ENCODE results near the gene PIN1. TPM values are rescaled to one million over a fixed set of nuclear protein-coding genes. Genes with fewer than 3 reads are reported as not detected.

Gene PIN1
- total and polyA plus RNA-seq, 7 donors: 49.6 to 81.1 (median 63.9) TPM

GRCh38 chr19:9857920-9858746, 23.0 kb downstream of the PIN1 start:
- TF ChIP-seq CTCF (IDR thresholded peaks at IDR 0.05): no peak
- Histone ChIP-seq H3K27ac (no peak overlapping the region), H3K27me3 (ENCODE audit: insufficient read depth in 3 of 3, low read length in 2 of 3) (no peaks in the 10 kb centered on the region), H3K9me3 (no peaks in the 10 kb centered on the region), H3K36me3 (ENCODE audit: insufficient read depth in 1 of 2, low read depth in 1 of 2) (no peaks in the 10 kb centered on the region), H3K4me1 (no peaks in the 10 kb centered on the region), H3K4me3 (no peak overlapping the region)
- ATAC-seq (no peak), DNase-seq (no peak)
- intact Hi-C loops (cut with DNase I): no loop called here
- WGBS, 3 donors: 81 to 88% (median 82%) methylated on average over 10 of the region's 10 CpGs

GRCh38 chr19:9858766-9859165, 23.6 kb downstream of the PIN1 start:
- Histone ChIP-seq H3K4me3 (no peak overlapping the region), H3K4me1 (no peaks in the 10 kb centered on the region), H3K27ac (no peak overlapping the region), H3K27me3 (ENCODE audit: insufficient read depth in 3 of 3, low read length in 2 of 3) (no peaks in the 10 kb centered on the region), H3K36me3 (ENCODE audit: insufficient read depth in 1 of 2, low read depth in 1 of 2) (no peaks in the 10 kb centered on the region), H3K9me3 (no peaks in the 10 kb centered on the region)
- no peak for TF ChIP-seq CTCF (IDR thresholded peaks at IDR 0.05)
- intact Hi-C loops (cut with DNase I): no loop called here
- ATAC-seq (no peak), DNase-seq (no peak)

GRCh38 chr19:9860407-9860806, 25.3 kb downstream of the PIN1 start:
- H3K27ac ChIP-seq: no peak overlapping the region
- intact Hi-C loops (cut with DNase I): no loop called here
- 78 to 91% (median 86%) methylated on average over 8 of the region's 8 CpGs for WGBS, 3 donors
- no peak overlapping the region for H3K4me3 ChIP-seq
- DNase-seq: no peak
- ATAC-seq: no peak
- no peaks in the 10 kb centered on the region for H3K27me3 ChIP-seq (ENCODE audit: insufficient read depth in 3 of 3, low read length in 2 of 3)
- H3K9me3 ChIP-seq: no peaks in the 10 kb centered on the region
- TF ChIP-seq CTCF (IDR thresholded peaks at IDR 0.05): no peak
- no peaks in the 10 kb centered on the region for H3K36me3 ChIP-seq (ENCODE audit: insufficient read depth in 1 of 2, low read depth in 1 of 2)
- H3K4me1 ChIP-seq: no peaks in the 10 kb centered on the region

- ATAC-seq: no peak
- intact Hi-C loops (cut with DNase I): no loop called here
- Histone ChIP-seq H3K36me3 (ENCODE audit: insufficient read depth in 1 of 2, low read depth in 1 of 2) (no peaks in the 10 kb centered on the region), H3K27me3 (ENCODE audit: insufficient read depth in 3 of 3, low read length in 2 of 3) (no peaks in the 10 kb centered on the region), H3K27ac (no peak overlapping the region), H3K9me3 (no peaks in the 10 kb centered on the region), H3K4me3 (no peak overlapping the region), H3K4me1 (no peaks in the 10 kb centered on the region)
- no peak for TF ChIP-seq CTCF (IDR thresholded peaks at IDR 0.05)
- DNase-seq: no peak
- WGBS, 3 donors: 90 to 100% (median 98%) methylated on average over 1 of the region's 1 CpG
These were observed 26.4 kb downstream of the PIN1 start for GRCh38 chr19:9861503-9861902.

- intact Hi-C loops (cut with DNase I): no loop called here
- Histone ChIP-seq H3K27ac (no peak overlapping the region), H3K27me3 (ENCODE audit: insufficient read depth in 3 of 3, low read length in 2 of 3) (no peaks in the 10 kb centered on the region), H3K4me3 (no peak overlapping the region), H3K4me1 (no peaks in the 10 kb centered on the region), H3K36me3 (ENCODE audit: insufficient read depth in 1 of 2, low read depth in 1 of 2) (no peaks in the 10 kb centered on the region), H3K9me3 (no peaks in the 10 kb centered on the region)
- DNase-seq (no peak), ATAC-seq (no peak)
- no peak for TF ChIP-seq CTCF (IDR thresholded peaks at IDR 0.05)
- WGBS, 3 donors: 63 to 78% (median 66%) methylated on average over 3 to 4 of the region's 4 CpGs
These were observed 27.8 kb downstream of the PIN1 start for GRCh38 chr19:9862938-9863337.

Measured in psoas muscle (tissue), 8 donors.